Myometrial cell (primary cell): ENCODE data around the gene CPSF4. TPM values are rescaled to one million over a fixed set of nuclear protein-coding genes. Genes with fewer than 3 reads are reported as not detected.

Experiments
- total RNA-seq: library from RNA; depleted of rRNA; stranded (reverse); fragments of >200 nt; gene quantifications from 2 replicates; pipeline ENCODE4 v1.2.3, GENCODE V29; 2015

The CPSF4 gene
- 28.5 and 36.3 TPM in 2 replicates for total RNA-seq

DNA sequence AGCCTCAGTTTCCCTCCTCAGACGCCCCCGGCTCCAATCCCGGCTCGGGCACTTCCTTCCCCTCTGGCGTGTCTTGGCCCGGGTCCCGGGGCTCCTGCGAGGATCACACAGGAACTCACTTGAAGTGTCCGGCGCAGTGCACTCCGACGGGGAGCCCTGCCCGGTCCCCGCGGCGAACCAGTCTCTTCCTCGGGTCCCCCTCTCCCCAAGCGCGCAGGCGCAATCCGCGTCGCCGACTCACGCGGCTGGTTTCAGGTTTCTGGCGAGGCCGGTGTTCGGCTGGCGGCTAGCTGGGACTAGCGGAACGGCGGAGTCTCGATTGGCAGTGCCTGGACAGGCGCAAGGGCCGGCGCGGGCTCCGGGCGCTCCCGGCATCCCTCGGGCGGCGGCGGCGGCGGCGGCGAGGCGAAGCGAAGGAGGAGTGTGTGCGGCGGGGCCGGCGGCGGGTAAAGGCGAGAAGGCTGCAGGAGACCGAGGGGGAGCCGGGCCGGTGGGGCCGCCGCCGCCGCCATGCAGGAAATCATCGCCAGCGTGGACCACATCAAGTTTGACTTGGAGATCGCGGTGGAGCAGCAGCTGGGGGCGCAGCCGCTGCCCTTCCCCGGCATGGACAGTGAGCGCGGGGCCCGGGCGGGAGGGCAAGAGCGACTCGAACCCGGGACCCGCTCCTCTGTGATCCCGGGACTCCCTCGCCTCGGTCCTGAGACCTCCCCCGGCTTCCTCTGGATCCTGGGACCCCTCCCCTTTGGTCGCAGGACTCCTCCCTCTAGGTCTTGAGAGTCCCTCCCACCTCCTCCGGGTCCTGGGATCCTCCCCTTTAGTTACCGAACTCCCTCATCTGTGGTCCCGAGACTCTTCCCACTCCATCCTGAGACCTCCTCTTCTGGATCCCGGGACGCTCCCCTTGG is at the start of gene CPSF4, which contains the start of gene PTCD1:
Gene CPSF4 (plus strand): TSS at position 371 of the 908 bp plus-strand sequence. CDS start 140 bp downstream, at position 511.
Gene PTCD1 (minus strand): TSS at position 226 of the 908 bp plus-strand sequence. CDS start 3,556 bp downstream, outside the sequence.

DNA sequence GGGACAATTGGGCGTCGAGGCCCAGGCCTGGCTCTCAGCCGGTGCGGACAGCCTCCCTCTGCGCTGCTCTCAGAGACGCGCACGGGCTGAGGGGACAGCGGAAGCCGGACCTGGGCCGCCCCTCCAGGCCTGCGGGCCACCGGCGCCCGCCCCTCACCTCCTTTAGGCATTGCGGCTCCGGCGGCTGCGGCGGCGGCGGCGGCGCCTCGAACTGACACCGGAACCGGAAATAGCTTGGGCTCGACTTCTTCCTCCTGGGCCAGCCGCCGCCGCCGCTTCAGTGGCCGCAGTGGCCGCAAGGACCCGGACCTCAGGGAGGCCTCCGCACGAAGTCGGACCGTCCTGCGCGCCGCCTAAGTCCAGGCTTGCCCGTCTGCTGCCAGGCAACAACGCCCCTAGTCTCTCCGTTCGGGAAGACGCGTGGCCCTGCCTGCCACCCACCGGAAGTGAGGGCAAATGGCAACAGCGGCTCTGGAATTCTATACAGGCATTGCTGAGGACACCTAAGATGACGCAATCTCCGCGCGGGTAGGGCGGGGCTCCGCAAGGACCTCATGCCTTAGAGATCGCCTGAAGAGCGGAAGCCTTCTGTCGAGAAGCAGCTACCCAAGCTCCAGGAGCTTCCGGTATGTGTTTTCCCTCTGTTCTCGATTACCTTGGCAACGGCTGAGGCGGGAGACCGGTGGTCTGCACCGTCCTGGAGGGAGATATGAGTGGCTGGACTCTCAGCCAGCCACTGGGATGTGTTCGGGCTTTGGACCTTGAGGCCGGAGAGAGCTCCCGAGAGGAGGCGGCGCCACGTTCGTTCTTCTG is 30.2 kb upstream of the CPSF4 start, which contains the start of the genes BUD31 and PDAP1:
Gene BUD31 (plus strand): TSS at position 591 of the 813 bp plus-strand sequence. CDS start 2,124 bp downstream, outside the sequence.
Gene PDAP1 (minus strand): TSS at position 219 of the 813 bp plus-strand sequence. CDS start 49 bp downstream, at position 170.

DNA sequence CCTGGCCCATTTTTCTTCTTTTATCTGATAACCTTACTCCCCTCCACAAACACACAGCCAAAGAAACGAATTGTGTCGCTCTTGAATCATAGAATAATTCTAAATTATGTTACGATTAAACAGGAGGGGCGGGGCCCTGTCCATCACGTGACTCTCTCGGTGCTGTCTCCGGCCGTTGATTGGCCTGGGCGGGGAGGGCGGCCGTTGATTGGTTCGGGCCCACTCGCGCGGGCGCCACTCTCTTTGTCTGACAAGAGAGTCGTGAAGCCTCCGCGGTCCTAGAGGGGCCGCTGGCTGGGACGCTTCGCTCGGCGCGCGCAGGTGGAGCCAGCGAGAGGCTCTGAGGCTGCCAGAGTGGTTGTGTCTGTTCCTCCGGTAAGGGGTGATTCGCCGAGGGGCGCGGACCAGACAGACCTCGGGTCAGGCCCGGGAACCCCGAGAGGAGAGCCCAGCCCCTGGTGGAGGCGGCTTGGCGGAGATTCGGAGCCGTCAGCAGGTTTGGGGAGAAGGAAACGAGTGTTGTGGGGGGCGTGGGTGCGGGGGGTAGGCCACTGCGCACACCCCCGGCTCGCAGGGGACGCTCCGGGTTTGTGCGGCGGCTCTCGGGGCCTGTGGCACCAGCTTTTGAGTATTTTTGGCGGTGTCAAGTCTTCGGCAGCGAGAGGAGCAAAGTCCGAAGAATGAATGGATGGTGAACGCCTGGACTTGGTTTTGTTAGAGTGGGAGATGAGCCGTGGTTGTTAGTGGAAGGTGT is 34.0 kb downstream of the CPSF4 start, which contains the start of gene ZNF789:
Gene ZNF789 (plus strand): TSS at position 330 of the 754 bp plus-strand sequence. CDS start 3,567 bp downstream, outside the sequence.

DNA sequence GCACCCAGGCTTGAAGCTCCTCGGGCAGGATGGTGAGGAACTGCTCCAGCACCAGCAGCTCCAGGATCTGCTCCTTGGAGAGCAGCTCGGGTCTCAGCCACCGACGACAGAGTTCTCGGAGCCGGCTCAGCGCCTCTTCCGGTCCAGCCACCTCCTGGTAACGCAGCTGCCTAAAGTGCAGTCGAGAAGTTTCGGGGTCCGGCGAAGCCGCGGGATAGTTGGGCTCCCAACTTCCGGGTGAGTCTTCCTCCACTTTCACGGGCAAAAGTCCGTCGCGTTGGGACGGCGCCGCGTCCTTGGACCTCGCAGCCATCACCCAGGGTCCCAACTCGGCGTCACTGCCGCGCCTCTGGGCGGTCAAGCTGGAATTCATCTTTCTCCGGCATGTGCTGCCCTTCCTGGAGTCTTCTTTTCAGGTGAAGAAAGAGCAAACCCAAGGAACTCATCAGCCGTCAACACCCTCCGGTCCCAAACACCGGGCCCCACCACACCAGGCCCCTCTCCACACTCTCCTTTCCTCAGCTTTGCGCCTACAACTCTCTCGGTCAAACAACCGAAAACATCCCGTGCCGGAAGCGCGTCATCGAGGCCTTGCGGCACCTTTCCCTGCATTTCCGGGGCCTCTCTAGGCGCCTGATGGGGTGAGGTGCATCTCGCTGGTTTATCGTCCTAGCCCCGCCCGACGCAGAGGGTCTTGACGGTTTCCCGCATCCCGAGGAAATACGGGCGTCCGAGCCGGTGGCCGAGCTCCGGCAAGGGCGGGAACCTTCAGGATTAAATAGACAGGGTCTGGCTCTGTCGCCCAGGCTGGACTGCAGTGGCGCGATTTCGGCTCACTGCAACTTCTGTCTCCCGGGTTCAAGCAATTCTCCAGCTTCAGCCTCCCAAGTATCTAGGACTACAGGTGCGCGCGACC is 61.2 kb downstream of the CPSF4 start, which contains the start of gene ZNF394:
Gene ZNF394 (minus strand): TSS at position 561 of the 916 bp plus-strand sequence. CDS start 188 bp downstream, at position 373.

DNA sequence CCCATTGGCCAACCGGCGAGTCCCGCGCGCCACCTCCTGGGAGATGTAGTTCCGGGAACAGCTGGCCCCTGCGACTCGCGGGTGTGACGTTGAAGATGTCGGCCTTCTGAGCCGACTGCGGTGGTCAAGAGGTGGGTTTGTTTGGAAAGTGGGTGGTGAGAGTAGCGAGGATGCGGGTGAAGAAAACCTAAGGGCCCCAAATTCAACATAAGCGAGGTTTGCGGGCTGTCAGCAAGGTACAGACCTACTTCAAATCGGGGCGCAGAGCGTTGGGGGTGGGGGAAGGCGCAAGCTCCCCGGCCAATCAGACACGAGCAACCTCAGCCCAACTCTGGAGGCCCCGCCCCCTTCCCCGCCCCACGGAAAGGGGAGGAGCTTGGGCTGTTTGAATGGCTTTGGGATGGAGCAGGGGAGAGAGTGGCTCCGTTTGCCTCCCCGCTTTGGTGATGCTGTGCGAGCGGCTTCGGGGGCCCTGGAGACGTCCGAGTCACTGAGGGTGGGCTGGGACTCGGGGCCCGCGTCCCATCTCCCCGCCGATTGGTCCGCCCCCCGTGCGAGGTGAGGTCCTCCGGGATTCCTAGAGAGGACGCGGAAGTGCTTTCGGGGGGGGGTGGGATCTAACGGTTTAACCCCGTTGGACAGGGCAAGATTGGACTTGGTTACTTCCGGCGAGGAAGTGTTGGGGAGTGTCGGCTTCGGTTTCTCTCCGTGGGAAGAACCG is 66.0 kb downstream of the CPSF4 start, which contains the start of gene ZKSCAN5:
Gene ZKSCAN5 (plus strand): TSS at position 60 of the 721 bp plus-strand sequence. CDS start 1,383 bp downstream, outside the sequence.

Other genes with a start within 250 kb of the CPSF4 start
- gene KPNA7, start 230.8 kb upstream of the CPSF4 start, total RNA-seq = not detected in 2 replicates
- gene MYH16, start 166.1 kb upstream of the CPSF4 start, total RNA-seq = not detected in 2 replicates
- gene ARPC1A, start 113.0 kb upstream of the CPSF4 start, total RNA-seq = 281 and 385 TPM in 2 replicates
- gene ARPC1B, start 64.2 kb upstream of the CPSF4 start, total RNA-seq = 528 and 673 TPM in 2 replicates
- gene PDAP1, start 30.3 kb upstream of the CPSF4 start, total RNA-seq = 140 and 181 TPM in 2 replicates
- gene BUD31, start 30.0 kb upstream of the CPSF4 start, total RNA-seq = 87.6 and 120 TPM in 2 replicates
- 6.2 and 8.1 TPM in 2 replicates for gene PTCD1, start 145 bp upstream of the CPSF4 start, total RNA-seq
- 3,963 and 4,747 TPM in 2 replicates for gene ATP5MF, start 27.2 kb downstream of the CPSF4 start, total RNA-seq
- 1.4 and 4.1 TPM in 2 replicates for gene ZNF789, start 33.9 kb downstream of the CPSF4 start, total RNA-seq
- 9.9 and 11.2 TPM in 2 replicates for gene ZNF394, start 61.3 kb downstream of the CPSF4 start, total RNA-seq
- 7.1 and 7.8 TPM in 2 replicates for gene ZKSCAN5, start 65.7 kb downstream of the CPSF4 start, total RNA-seq
- gene FAM200A, start 113.2 kb downstream of the CPSF4 start, total RNA-seq = 4.0 and 5.5 TPM in 2 replicates
- 70.2 and 76.4 TPM in 2 replicates for gene ZNF655, start 119.7 kb downstream of the CPSF4 start, total RNA-seq
- not detected in 2 replicates for gene TMEM225B, start 159.3 kb downstream of the CPSF4 start, total RNA-seq
- 7.3 and 18.5 TPM in 2 replicates for gene ZSCAN25, start 178.0 kb downstream of the CPSF4 start, total RNA-seq
- 0.89 and 3.2 TPM in 2 replicates for gene CYP3A5, start 241.1 kb downstream of the CPSF4 start, total RNA-seq